ENCODE results near the gene VAMP2.

Gene VAMP2

GRCh38 chr17:8155231-8155995 lies 7.3 kb downstream of the VAMP2 start:
- DNase-seq (ENCODE audit: low read depth in 2 of 2) = no peak

GRCh38 chr17:8154608-8155155 lies 8.1 kb downstream of the VAMP2 start:
- DNase-seq (ENCODE audit: low read depth in 2 of 2) = no peak

GRCh38 chr17:8153957-8154607 lies 8.7 kb downstream of the VAMP2 start:
- DNase-seq (ENCODE audit: low read depth in 2 of 2) = peak; percentile 85 to 90

- DNase-seq (ENCODE audit: low read depth in 2 of 2) = peak in 1 of 2 donors; percentile 58
These were observed 9.2 kb downstream of the VAMP2 start for GRCh38 chr17:8153525-8153956.

- no peak for DNase-seq (ENCODE audit: low read depth in 2 of 2)
These were observed 9.7 kb downstream of the VAMP2 start for GRCh38 chr17:8153031-8153451.

GRCh38 chr17:8152112-8152775 lies 10.5 kb downstream of the VAMP2 start, which contains the start of gene PER1:
PER1 (minus strand) TSS chr17:8152404; CDS start chr17:8150706, 1,698 bp downstream.
- DNase-seq (ENCODE audit: low read depth in 2 of 2) = peak; percentile 85 to 93

GRCh38 chr17:8151641-8152111 lies 11.1 kb downstream of the VAMP2 start:
- no peak for DNase-seq (ENCODE audit: low read depth in 2 of 2)

- peak; percentile 75 to 83 for DNase-seq (ENCODE audit: low read depth in 2 of 2)
These were observed 11.6 kb downstream of the VAMP2 start for GRCh38 chr17:8151120-8151640.

- DNase-seq (ENCODE audit: low read depth in 2 of 2) = no peak
These were observed 12.3 kb downstream of the VAMP2 start for GRCh38 chr17:8150194-8151119.

- no peak for DNase-seq (ENCODE audit: low read depth in 2 of 2)
These were observed 13.1 kb downstream of the VAMP2 start for GRCh38 chr17:8149419-8150193.

- DNase-seq (ENCODE audit: low read depth in 2 of 2) = no peak
These were observed 14.2 kb downstream of the VAMP2 start for GRCh38 chr17:8148560-8148959.

GRCh38 chr17:8147805-8148404 lies 14.8 kb downstream of the VAMP2 start:
- no peak for DNase-seq (ENCODE audit: low read depth in 2 of 2)

GRCh38 chr17:8147141-8147804 lies 15.5 kb downstream of the VAMP2 start:
- no peak for DNase-seq (ENCODE audit: low read depth in 2 of 2)

- no peak for DNase-seq (ENCODE audit: low read depth in 2 of 2)
These were observed 16.2 kb downstream of the VAMP2 start for GRCh38 chr17:8146381-8147140.

GRCh38 chr17:8145811-8146210 lies 16.9 kb downstream of the VAMP2 start:
- no peak for DNase-seq (ENCODE audit: low read depth in 2 of 2)

GRCh38 chr17:8144401-8145231 lies 18.1 kb downstream of the VAMP2 start:
- no peak for DNase-seq (ENCODE audit: low read depth in 2 of 2)

Data from stimulated activated CD4-positive, alpha-beta T cell treated with anti-CD3 and anti-CD28 coated beads, Interleukin-4, amount 100 ng/mL, for 48 hours (primary cell).